GM20431 (cell line): ENCODE measurements around the gene CD81.

Experiments
- in situ Hi-C: fragments of 300-500 bp; cut with MseI, MboI; formaldehyde crosslinking; loops from one replicate; pipeline ENCODE4 v1.15.0; 2020; ENCODE audit warnings: low sequenced_read_pairs; ENCODE audit not compliant: unreplicated experiment

CD81 gene

DNA sequence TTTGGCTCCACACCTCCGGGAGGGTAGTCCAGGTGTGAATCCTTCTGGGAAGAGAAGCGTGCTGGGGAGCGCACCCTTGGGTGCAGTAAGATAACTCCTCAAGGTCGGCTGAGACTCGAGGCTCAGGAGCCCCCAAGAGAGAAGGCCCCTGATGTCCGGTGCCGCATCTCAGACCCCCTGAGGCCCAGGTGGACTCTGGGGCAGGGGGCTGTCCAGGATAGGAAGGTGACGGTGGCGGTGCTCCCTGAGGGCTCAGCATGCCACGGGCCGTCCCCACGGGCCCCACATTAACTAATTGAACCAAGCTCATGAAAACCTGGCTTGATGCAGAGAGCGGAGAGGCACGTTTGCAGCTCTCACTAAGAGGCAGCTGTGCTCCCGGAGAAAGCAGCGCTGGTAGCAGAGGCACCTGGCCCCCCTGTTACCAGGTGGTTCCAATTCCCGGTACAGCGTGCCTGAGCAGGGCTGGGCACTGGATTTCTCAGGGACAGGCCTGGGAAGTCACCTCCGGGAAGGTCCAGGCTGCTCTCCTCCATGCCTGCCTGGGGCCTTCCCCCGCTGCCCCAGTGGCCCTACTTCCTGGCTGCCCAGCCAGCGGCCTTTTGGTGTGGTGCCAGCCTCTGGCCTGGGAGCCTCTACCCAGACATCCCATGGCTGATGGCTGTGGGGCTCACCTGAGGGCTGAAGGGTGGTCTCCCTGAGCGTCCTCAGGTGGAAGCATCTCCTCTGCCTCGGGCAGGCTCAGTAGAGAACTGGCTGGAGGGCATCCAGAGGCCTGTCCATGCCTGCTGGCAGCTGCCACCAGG is 68.8 kb downstream of the CD81 start:
- in situ Hi-C loops: no loop called here

DNA sequence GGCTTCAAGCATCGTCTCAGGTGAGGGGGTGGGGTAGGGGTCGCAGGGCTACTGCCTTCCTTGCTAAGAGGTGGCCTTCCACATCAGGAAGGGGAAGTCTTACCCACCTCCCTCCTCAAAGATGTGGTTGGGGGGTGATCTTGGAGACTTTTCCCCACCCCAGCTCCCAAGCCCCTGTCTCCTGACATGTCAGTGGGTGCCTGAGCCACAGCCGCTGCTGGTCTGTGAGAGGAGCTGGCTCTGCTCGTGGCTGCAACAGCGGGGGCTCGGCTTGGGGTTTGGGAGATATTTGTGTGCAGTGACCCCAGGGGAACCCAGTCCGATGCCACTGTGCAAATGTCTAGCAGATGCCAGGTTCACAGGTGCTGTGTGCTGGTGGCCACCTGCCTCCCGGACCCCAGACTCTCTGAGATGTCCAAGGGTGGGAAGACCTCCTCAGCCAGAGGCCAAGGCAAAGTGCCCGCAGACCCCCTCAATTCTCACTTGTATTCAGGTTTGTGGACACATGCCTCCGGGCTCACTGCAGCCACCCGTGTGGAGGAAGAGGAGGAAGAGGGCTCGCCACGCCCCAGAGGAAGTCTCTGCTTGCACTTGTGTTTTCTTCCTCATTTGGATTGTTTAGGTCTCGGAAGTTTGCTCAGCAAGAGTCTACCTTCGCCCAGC is 69.6 kb downstream of the CD81 start:
- in situ Hi-C loops: no loop called here
